ENCODE measurements around the gene PRKCH.
"Not testable (repeated sequence)": the region's sequence is repeated elsewhere in the genome, so short reads cannot be mapped to it uniquely, and the experiment has no call there.

The PRKCH gene

DNA sequence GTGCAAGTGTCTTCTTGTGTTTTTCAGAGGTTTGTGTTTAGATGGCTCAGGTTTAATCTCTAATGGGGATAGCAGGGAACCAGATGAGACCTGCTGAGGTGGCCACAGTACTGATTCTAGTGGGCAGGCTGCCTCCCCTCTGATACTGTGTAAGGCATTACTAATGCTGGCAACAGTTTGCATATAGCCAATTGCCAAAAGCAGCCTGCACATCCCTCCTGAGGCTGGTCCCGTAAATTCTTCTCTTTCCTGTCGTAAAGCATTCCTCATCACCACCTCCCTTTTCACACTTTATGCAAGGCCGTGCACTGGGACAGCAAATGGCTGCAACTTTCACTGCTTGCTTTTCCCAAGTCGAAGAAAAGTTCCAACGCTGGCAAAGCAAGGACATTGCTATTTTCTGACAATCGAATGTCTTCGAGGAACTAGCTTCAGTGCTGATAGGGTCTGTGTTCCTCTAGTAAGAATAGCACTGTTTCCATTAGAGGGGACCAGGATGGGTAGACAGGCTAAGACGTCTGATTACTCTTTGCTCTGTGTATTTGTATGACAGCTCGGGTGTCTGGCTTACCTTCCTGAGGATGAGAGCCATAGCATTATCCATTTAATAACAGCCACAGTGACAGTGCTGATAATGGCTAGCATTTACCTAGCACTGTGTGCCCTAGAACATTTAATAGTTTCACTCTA lies 195.7 kb downstream of the PRKCH start:
- no peak for DNase-seq

DNA sequence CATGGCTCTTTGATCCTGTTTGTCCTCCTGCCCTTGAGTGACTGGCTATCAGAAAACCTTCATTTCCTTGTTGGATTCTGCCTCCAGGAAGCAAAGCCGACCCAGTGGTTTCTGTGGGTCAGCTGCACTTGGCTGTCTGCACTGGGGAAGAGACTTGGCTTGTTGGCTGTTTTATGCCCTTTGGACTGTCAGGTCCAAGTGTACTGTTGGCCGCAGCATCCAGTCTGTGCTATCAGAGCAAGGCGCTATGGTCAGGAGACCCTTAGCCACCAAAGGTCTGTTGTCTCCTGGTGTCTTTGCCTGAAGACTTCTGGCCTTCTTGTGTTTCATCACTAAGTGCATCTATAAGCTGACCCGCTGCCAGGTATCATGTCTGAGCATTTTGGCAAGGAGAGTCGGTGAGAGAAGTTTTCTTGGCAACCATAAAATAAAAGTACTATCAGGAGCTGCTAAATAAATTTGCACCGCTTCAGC lies 196.6 kb downstream of the PRKCH start:
- no peak for DNase-seq

DNA sequence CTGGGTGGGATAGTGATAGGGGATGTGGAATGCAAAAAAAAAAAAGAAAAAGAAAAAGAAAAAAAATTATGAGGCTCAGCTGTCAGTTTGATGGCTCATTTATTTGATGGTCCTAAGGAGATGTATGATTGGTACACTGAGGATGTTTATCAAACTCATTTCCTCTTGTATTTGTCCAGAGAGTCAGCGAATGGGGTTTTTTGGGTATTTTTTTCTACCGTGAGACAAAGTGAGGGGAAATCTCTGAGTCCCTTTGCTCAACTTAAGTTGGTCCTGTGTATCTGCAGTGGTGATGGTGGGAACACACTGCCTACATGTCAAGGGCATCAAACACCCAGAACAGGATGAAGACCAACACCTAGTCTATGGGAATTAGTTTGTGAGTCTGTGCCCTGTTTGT lies 197.0 kb downstream of the PRKCH start:
- DNase-seq, result no peak

DNA sequence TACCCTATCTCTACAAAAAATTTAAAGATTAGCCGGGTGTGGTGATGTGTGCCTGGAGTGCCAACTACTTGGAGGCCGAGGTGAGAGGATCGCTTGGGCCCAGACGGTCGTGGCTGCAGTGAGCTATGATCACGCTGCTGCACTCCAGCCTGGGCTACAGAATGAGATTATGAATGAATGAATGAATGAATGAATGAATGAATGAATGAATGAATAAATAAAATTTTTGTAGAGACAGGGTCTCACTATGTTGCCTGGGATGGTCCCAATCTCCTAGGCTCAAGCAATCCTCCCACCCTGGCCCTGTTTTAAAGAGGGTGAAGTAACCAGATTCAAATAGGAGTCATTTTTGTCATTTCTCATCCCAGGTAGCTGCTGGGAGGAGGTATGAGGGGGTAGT lies 197.7 kb downstream of the PRKCH start:
- DNase-seq, result no peak

DNA sequence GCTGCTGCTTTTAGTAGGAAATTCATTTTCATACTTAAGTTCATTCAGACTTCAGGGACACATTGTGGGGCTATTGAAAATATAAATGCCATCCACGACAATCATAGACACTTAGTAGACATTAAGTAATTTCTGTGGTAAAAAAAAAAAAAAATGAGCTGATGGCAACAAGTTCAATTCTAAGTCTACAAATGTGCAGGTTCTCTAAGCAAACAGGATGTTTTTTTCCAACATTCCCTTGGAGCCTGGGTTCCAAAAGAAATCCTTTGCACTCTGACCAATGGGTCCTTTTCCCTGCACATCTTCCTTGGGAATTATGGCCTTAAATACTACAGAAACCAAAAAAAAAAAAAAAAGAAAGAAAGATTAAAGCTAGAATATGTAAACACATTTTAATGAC lies 198.4 kb downstream of the PRKCH start:
- DNase-seq, result no peak

DNA sequence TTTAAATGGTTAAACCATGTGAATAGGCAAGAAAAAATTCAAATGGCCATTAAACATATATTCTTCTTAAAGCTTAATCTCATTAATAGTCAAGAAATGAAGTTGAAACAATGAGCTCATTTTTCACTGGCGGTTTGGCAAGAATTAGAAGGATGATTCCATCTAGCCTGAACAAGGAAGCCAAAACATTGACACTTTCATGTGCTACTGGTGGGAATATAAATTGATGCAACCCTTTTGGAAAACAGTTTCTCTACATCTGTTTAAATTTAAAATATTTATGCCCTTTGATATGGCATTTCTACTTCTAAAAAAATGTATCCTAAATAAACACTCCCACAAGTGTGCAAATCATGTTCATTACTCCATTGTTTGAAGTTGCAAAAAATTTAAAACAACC lies 199.2 kb downstream of the PRKCH start:
- DNase-seq, result no peak

DNA sequence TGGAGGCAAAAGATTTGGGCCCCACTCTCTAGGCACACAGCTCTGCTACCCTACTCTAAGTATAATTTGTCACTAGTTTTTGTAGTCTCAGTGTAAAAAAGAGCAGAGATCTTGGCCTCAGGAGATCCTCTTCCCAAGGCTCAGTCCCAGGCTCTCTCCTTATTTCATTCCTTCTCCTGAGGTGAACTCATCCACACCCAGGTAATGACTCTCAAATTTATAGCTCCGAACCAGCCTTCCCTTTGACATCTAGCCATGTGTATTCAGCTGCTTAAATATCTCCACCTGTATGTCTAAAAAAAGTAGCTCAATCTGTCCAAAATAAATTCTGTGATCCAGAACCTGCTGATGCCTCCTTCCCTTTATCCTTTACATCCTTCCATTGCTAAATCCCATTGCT lies 200.4 kb downstream of the PRKCH start:
- no peak for DNase-seq

DNA sequence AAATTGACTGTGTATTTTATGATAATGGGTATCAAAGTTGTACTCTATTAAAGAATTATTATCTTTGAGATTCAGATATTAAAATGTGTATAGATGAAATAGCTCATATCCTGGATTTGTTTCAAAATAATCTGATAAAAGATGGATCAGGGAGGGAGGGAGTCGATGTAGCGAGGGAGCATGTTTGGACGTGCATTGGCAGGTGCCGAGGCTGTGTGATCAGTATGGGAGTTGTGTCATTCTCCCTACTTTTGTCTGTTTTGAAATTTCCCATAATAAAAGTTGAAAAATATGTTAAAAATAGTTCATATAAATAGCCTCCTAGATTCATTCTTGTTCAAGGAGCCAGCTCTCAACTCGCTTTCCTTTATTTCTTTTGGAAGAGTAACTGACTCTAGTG lies 202.4 kb downstream of the PRKCH start:
- DNase-seq, result no peak

DNA sequence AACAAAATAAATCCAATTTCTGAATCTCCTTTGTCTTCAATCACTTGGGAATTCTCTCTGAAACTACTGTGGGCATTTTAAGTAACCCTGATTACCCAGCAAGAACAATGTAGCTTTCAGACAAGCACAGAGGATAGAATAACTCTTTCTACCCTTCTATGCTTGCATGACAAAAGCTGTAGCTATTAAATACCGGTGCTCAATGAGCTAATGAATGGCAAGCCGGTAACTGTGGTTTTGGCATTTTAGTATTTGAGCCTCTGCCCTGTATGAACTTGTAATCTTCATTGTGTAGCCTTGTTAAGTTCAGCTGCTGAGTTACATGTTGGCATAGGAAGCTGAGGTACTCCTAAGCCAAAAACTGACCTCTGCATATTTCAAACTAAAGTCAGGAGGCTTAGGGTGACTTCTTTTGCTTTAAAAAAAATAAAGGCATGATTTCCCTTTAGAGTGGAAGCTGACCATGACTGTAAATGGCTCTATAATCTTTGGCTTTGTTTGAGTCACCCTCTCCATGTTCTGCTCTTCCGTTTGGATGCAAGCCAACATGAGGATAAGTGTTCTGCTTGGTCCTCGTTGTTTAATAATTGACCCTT lies 202.9 kb downstream of the PRKCH start:
- no peak for DNase-seq

DNA sequence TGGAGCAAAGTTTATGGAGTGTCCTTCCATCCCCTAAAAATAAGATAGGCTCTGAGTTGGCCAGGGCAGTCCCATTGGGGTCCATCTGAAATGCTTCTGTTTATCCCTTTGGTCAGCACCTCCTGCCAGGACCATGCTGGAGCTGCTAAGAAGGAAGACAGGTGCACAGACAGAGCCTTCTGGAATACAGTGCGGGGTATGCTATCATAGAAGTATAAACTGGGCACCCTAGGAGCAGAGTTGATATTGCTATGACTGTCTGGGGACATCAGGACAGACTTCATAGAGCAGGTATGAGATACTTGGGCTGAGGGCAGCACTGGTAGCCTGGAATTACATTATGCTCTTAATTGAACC lies 203.5 kb downstream of the PRKCH start:
- DNase-seq, result no peak

DNA sequence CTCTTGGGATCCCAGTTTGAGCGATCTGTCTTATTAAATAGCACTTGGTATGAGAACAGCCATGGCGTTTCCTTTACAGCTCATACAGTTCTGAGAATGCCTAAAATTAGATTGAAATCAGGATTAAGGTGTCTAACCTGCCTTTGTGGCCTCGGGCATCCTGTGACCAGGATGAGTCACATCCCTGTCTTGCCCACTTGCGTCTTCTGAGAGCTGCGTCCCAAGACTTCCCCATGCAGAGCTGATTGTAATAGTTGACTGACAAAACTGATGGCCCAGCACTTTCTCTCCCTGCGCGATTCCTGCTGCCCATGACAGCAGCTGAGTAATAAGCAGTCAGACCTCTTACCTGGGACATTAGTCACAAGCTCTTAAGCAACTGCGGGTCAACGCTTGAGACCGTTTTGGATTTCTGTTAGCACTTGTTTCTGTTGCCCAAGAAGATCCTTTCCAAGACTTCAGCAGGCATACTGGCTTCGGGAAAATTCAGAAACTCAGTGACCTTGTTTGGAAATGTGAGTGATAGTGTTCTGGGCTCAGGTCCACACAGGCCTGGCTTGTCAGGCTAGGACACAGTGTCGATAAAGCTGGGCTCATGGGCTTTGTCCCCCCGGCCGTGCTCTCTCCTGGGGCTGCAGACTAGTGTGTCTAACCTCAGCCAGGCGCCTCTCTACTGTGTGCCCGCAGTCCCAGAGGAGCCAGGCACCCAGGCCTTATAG lies 204.1 kb downstream of the PRKCH start:
- no peak for DNase-seq

DNA sequence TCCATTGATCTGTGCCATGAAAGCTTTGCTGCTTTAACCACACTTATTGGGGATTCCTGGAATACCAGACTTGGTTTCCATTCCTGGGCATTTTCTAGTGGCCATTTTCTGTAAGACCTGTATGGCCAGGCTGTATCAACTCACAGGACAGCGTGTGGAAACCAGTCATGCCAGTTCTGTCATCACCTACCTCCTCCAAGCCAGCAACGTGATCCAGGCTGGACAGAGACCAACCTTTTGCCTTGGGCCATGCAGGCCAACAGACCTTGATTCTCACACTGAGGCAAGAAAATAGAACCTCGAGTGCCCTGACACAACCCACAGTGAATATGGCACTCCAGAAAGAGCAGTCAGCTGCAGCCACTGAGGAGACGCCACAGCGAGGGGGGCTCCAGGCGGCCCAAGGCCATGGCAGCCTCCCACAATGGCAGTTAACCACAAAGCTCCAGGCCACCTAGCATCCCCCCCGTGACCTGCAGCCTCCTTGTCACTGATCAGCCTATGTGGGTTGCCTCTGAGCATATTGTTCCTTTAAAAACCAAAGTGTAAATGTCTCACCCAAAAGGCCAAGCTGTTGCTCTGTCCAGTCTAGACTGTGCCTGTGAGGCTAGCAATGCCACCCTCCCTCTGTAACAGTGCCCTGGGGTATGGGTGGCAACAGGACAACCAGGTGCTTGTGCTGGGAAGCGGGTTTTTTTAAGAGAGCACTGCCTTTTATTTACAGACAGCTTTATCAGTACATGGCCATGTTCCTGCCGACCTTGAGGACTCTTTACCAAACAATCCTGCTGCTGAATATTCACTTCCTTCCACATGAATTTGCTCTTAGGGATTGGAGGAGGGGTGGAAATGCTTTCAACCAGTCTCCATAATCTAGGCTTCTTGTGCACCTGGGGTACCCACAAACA lies 205.3 kb downstream of the PRKCH start:
- DNase-seq, result no peak

DNA sequence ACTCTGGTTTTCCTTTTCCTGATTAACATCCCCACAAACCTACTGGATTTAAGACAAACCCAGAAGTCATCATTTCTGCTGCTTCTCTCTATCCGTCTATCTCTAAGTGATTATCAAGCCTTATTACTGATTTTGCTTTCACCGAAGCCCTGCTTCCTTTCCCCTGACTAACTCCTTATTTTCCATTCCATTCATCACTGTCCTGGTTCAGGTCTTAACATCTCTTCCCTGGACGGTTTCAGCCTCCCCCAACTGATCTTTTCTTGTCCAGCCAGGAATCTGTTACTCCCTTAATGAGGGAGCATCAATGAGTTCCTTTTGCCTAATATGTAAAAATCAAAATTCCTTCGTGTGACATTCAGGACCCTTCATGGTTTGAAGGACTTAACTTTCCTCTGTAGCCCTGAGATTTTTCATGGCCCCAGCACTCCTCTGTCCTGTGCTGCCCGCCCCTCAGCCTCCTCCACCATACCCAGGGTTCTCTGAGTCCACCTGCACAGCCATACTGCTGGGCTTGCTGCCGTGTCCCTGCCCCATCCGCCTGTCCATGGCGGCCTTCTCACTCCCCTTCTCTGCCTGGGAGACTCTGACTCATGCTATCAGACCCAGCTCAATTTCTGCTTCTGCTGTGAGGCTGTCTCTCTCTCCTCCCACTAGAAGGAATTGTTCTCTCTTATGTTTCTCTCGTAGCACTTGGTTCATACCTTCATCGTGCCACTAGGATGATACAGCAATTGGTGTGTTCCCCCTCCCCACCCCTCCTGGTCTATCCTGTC lies 206.1 kb downstream of the PRKCH start:
- no peak for DNase-seq

DNA sequence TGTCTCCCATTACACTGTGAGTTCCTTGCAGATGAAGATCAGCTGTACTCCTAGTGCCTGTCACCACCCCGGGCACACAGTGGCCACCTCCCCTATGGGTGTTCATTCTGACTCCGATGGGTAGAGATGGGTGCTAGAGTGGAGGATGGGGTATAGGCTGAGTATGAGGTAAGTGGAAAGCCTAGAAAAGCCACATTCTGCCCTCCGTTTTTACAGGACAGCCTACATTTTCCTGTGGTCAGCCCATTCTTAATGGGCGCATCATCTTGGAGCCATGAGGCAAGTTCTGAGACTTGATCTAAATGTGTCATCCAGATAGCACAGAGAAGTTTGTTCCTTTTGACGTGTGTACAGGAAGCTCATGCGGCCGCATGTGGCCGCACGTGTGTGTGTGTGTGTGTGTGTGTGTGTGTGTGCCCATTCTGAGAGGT lies 207.2 kb downstream of the PRKCH start:
- DNase-seq, result no peak

DNA sequence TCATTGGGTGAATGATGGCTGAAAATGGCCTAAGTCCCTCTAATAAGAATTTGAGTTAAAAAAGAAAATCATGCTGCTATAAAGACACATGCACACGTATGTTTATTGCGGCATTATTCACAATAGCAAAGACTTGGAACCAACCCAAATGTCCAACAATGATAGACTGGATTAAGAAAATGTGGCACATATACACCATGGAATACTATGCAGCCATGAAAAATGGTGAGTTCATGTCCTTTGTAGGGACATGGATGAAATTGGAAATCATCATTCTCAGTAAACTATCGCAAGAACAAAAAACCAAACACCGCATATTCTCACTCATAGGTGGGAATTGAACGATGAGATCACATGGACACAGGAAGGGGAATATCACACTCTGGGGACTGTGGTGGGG lies 208.0 kb downstream of the PRKCH start:
- DNase-seq, result not testable (repeated sequence)

DNA sequence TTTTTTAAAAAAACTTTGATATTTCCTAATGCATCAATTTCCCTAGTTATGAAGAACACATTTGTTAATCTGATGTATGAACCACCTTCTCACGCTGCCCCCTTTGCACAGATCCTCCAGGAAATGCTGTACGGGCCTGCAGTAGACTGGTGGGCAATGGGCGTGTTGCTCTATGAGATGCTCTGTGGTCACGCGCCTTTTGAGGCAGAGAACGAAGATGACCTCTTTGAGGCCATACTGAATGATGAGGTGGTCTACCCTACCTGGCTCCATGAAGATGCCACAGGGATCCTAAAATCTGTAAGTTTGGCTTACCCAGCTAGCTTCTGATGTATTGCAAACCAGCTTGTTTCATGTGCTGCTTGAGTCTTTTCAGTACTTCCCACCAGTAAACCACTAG lies 208.9 kb downstream of the PRKCH start:
- no peak for DNase-seq

DNA sequence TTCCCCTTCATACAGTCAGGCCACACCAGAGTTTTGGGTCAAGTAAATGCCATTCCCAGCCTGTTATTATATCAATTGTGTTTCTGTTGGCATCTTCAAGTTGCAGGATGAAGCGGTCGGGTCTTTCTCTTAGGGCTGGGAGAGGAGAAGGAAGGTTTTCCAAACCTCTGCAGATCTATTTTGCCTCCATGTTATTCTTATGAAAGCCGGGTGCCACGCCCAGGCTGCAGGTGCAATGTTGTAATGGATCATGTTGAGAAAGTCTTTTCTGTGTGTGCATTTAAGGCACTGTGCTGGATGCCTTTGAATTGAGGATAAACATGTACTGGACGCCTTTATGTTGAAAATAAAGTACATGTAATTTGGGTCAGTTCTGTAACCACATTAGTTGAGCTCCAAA lies 209.5 kb downstream of the PRKCH start:
- no peak for DNase-seq

DNA sequence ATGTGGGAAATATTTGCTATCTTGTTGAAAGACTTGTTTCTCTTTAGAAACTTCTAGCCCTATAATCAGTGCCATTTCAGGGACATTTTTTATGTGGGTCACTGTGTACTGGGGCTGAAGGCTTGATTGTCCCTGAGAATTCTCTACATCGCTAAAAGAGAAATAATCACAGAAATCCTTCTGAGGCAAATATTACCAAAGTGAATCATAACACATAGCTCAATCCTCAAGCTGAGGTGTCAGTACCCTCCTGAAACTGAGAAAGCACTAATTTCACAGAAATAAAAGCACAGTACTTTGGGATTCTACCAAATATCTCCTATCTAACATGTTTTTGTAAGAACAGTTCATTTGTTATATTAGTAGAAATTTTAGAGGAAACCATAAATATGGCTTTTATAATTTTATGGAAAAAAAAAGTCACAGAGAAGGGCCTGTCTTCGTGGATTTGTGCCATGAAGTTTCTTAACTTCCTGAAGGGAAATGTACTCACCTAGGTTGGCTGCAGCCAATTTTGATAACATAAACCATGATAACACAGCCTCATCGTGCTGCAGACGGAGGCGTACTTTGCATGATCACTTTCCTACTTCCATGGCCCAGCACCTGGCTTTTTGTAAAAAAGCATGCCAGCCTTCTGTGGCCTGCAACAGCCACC lies 210.2 kb downstream of the PRKCH start:
- no peak for DNase-seq

DNA sequence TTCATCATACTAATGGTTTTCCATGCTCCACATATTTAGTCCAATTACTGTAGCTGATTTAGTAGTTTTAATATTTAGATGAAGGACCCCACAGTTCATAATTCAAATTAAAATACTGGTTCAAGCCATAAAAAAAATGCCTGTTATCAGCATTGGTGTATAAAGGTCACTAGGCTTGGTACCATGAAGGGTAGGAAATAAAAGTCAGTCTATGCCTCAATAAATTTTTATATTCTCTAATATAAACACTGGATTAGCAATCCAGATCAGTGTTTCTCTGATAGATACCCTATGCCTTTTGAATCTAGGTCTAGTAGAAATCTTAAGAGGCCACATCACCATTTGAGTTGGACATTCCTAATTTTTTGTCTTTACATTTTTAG lies 210.7 kb downstream of the PRKCH start:
- no peak for DNase-seq

DNA sequence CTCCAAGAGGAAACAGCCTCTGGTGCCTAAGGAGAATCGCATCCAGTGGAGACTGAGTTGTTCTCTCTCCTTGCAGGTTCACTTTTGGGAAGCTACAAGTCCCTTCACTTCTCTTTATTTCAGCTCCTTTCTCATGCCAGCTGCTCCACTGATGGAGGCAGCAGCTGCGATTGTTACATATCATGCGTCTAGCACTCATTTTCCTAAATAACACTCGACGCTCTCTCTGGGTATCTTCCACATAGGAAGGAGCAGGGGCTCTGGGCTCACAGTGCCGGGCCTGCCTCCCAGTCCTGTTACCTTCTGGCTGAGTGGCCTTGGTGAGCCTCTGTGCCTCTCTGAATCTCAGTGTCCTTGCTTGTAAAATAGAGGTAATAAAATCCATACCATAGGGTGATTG lies 211.4 kb downstream of the PRKCH start:
- no peak for DNase-seq

DNA sequence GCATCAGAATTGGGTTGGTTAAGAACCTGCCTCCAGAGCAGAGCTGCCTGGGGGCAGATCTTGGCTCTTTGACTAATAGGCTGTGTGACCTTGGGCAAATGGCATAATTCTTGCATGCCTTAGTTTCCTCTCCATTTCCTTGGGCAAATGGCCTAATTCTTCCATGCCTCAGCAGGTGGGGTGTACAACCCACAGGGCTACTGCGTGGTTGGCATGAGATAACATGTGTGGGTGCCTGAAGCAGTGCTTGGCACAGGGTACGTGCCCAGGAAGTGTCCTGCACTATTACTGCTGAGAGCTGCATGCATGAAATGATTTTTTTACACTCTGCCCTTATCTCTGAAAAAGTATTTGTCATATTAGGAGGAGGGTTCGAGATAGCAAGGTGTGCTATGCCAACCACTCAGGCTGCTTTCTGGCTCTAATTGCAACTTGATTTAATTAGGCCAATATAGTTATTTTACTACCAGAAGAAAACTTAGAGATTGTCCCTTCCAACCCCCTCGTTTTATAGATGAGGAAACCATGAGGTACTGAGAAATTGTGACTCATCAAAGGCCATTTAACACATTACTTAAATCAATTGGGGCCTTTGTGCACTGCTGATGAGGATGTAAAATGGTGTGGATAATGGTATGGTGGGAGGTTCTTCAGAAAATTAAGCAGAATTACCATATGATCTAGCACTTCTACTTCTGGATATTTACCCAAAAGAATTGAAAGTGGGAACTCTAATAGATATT lies 212.3 kb downstream of the PRKCH start:
- no peak for DNase-seq
